NB4 (cell line): ENCODE results near the gene UBE2J2.

Experiments
- DNase-seq: peaks from one replicate; pipeline ENCODE4 v3.0.0; 2010; ENCODE audit warnings: low read depth
- H3K4me3 ChIP-seq: one replicate; pipeline ENCODE4 v1.5.1; 2011; ENCODE audit warnings: mild to moderate bottlenecking, low read depth, low read length, moderate library complexity
- MYC ChIP-seq: IDR thresholded peaks from 2 replicates; pipeline ENCODE4 v1.6.1; 2011; ENCODE audit warnings: low read depth, low read length
- POLR2A ChIP-seq: IDR thresholded peaks from 2 replicates; pipeline ENCODE4 v1.6.1; 2011; ENCODE audit warnings: mild to moderate bottlenecking; ENCODE audit not compliant: insufficient read length; ENCODE audit errors: extremely low read depth
- TF ChIP-seq, protein P1 (sequence below): IDR thresholded peaks from one replicate; pipeline ENCODE4 v1.5.1; 2012; ENCODE audit warnings: low read depth, low read length
- TF ChIP-seq, protein P2 (sequence below): IDR thresholded peaks from 2 replicates; pipeline ENCODE4 v1.6.1; 2011; ENCODE audit warnings: low read depth, low read length

Gene UBE2J2

GRCh38 chr1:1228187-1228586 is 45.5 kb downstream of the UBE2J2 start:
- no peak overlapping the region for H3K4me3 ChIP-seq
- TF ChIP-seq, protein P1, sequence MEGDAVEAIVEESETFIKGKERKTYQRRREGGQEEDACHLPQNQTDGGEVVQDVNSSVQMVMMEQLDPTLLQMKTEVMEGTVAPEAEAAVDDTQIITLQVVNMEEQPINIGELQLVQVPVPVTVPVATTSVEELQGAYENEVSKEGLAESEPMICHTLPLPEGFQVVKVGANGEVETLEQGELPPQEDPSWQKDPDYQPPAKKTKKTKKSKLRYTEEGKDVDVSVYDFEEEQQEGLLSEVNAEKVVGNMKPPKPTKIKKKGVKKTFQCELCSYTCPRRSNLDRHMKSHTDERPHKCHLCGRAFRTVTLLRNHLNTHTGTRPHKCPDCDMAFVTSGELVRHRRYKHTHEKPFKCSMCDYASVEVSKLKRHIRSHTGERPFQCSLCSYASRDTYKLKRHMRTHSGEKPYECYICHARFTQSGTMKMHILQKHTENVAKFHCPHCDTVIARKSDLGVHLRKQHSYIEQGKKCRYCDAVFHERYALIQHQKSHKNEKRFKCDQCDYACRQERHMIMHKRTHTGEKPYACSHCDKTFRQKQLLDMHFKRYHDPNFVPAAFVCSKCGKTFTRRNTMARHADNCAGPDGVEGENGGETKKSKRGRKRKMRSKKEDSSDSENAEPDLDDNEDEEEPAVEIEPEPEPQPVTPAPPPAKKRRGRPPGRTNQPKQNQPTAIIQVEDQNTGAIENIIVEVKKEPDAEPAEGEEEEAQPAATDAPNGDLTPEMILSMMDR = no peak
- no peak for DNase-seq

- H3K4me3 ChIP-seq = no peak overlapping the region
- TF ChIP-seq MYC (no peak), POLR2A (no peak)
- TF ChIP-seq, protein P2, sequence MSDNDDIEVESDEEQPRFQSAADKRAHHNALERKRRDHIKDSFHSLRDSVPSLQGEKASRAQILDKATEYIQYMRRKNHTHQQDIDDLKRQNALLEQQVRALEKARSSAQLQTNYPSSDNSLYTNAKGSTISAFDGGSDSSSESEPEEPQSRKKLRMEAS = no peak
- TF ChIP-seq, protein P1 = no peak
- DNase-seq = no peak
Measured at GRCh38 chr1:1227386-1227785, 46.3 kb downstream of the UBE2J2 start.

GRCh38 chr1:1226566-1227362 is 46.9 kb downstream of the UBE2J2 start:
- TF ChIP-seq, protein P2 = no peak
- no peak for TF ChIP-seq POLR2A
- TF ChIP-seq, protein P1 = no peak
- no peak for TF ChIP-seq MYC
- no peak for DNase-seq
- H3K4me3 ChIP-seq = no peak overlapping the region

GRCh38 chr1:1225913-1226312 is 47.7 kb downstream of the UBE2J2 start:
- H3K4me3 ChIP-seq = no peak overlapping the region
- DNase-seq = no peak
- TF ChIP-seq, protein P1 = no peak
- TF ChIP-seq, protein P2 = no peak
- TF ChIP-seq MYC = no peak
- no peak for TF ChIP-seq POLR2A

- TF ChIP-seq POLR2A = no peak
- TF ChIP-seq, protein P2 = no peak
- TF ChIP-seq, protein P1 = no peak
- no peak for TF ChIP-seq MYC
Measured at GRCh38 chr1:1225238-1225845, 48.3 kb downstream of the UBE2J2 start.

More at GRCh38 chr1:1225238-1225845, 48.3 kb downstream of the UBE2J2 start:
- H3K4me3 ChIP-seq = no peak overlapping the region
- DNase-seq = no peak
